HG03139 (cell line): ENCODE measurements around the gene BTBD3.

ENCODE experiments used
- ATAC-seq: cut with Tn5 transposase; IDR thresholded peaks from one replicate; pipeline ENCODE4 v1.9.1; 2021; ENCODE audit not compliant: unreplicated experiment

BTBD3 gene

DNA sequence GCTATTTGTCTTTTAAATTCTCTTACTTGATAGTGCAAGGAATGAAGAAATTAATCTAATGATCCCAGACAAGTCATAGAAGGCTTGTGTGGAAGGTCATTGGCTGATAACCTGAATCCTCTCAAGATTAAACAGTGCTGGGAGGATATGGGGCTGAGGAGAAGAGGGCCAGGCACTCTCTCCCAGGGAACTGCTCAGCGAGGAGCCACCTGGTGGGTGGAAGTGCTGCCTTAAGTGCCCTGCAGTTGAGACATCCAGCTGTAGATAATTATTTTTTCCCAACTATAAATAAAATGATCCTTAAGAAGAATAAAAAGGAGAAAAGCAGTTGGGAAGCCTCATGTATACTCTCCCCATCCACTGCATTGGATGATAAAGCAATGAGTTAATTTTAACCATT lies 47.9 kb downstream of the BTBD3 start:
- ATAC-seq: no peak

DNA sequence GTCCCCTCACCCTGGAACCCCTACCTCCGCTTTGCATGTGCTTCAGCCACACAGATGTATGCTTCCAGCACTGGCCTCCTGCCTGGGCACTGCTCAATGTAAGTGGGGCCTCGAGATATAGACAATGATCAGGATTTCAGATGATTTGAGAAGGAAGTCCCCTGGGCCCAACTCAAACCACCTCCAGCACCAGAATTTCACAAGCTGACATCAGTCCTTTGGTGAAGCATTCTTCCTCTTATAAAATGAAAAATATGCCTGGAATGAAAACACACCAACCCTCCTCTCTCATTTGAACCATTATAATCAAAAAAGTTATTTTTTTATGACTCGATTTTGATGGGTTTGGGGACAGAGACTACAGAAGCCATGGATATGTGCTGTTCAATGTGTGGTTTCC lies 48.5 kb downstream of the BTBD3 start:
- ATAC-seq: no peak

DNA sequence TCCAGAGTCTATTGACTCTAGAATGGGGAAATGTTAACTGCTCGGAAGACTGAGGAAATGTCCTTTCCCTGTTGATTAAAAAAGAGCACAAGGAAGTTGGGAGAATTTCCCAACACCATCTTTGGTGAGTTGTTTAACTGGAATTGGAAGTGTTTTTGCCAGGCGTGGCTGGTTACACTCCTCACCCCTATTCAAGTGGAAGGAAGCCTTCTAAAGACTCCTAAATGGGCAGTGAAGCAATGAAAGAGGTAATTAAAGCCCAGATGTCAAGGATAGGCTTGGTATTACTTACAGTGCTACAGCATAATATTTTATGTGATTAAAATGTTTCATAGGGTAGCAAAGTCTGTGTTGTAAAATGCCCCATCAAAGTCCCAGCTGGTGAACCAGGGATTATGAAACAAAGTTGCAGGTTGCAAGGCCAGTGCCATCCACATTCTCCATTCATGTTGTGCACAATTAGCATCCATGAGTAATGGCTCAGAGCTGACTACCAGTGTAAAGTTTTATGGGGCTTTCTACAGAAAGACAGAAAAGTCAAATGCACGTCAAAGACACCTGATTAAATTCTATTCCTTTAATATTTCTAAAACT lies 52.6 kb downstream of the BTBD3 start:
- no peak for ATAC-seq

DNA sequence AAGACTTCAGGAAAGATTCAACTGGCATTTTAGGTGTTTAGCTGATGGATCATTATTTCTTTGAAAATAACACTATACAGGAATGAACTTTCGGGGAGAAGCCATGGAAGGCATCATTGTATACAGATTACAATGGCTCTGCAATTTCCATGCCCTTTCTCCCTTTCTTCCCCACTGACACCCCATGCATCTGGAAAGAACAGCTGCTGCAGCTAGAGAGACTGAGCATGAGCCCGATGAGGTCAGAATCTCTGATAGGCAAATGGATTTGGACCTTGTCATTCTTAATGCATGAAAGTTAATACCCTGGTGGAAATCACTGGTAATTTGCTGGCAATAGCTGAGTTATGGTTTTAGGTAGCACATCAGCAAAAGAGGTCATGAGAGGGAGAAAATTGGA lies 54.8 kb downstream of the BTBD3 start:
- no peak for ATAC-seq
